GM13977 (cell line): ENCODE results near the gene MTRF1L.

ENCODE experiments used
- DNase-seq: peaks from one replicate; pipeline ENCODE4 v3.0.0; 2012; ENCODE audit warnings: low spot score
- in situ Hi-C: fragments of 300-500 bp; cut with MboI; formaldehyde crosslinking; loops from one replicate; pipeline ENCODE4 v1.12.0; 2022; ENCODE audit warnings: low sequenced_read_pairs, low pct_unique_long_range_greater_than_20kb, mixed read lengths, inconsistent platforms; ENCODE audit not compliant: unreplicated experiment
- TF ChIP-seq, protein P1 (sequence below): IDR thresholded peaks from 2 replicates; pipeline ENCODE4 v1.5.1; 2012; ENCODE audit warnings: mild to moderate bottlenecking, control low read depth; ENCODE audit not compliant: insufficient read depth; ENCODE audit errors: extremely low read depth, missing control alignments

Gene MTRF1L

DNA sequence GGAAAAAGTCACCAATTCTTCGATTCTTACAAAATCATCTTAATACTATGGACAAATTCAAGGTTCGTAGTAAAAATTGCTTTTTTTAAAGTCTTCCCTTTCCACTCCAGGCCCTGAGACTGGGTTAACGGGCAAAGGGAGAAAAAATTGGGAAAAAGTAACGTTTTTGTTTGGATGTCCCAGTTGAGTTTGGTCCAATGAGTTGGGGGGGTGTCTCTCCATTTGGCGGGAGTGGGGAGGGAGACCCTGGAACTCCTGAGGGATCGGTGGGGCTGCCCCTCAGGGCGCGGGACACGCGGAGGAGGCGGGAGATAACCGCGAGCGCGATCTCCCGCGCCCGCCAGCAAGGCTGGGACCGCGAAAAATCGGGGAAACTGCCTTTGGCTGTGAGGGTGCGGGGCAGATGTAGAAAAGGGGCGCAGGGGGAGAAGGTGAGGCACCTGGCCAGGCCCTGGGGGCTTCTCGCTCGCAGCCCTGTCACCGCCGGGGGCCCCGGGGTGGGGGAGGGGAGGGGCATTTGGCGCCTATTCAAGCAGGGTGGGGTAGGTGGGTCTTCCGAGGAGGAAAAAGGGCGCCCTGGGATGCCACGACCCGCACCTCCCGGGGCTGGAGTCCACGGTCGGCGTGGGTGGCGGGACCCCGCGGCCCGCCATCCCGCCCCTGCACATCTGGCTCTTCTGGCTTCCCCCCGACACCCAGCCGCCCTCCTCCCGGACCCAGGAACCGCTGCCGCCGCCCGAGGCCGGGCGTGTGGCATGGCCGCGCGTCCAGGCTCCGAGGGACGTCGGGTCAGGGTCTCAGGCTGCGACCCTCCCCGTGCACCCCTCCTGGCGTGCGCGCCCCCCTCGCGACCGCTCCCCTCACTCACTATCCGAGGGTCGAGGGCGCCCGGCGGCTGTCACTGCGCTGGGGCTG is 20.3 kb downstream of the MTRF1L start:
- in situ Hi-C loops: no loop called here
- no peak for DNase-seq
- TF ChIP-seq, protein P1, sequence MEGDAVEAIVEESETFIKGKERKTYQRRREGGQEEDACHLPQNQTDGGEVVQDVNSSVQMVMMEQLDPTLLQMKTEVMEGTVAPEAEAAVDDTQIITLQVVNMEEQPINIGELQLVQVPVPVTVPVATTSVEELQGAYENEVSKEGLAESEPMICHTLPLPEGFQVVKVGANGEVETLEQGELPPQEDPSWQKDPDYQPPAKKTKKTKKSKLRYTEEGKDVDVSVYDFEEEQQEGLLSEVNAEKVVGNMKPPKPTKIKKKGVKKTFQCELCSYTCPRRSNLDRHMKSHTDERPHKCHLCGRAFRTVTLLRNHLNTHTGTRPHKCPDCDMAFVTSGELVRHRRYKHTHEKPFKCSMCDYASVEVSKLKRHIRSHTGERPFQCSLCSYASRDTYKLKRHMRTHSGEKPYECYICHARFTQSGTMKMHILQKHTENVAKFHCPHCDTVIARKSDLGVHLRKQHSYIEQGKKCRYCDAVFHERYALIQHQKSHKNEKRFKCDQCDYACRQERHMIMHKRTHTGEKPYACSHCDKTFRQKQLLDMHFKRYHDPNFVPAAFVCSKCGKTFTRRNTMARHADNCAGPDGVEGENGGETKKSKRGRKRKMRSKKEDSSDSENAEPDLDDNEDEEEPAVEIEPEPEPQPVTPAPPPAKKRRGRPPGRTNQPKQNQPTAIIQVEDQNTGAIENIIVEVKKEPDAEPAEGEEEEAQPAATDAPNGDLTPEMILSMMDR: no peak

- in situ Hi-C loops: no loop called here
- TF ChIP-seq, protein P1: no peak
- no peak for DNase-seq
These were observed 21.3 kb downstream of the MTRF1L start for GRCh38 chr6:152981219-152981618.

- DNase-seq: no peak
- in situ Hi-C loops: no loop called here
- TF ChIP-seq, protein P1: no peak
These were observed 21.9 kb downstream of the MTRF1L start for GRCh38 chr6:152980656-152981055.

- no peak for DNase-seq
- TF ChIP-seq, protein P1: no peak
- in situ Hi-C loops: no loop called here
These were observed 23.4 kb downstream of the MTRF1L start for GRCh38 chr6:152979116-152979515.

DNA sequence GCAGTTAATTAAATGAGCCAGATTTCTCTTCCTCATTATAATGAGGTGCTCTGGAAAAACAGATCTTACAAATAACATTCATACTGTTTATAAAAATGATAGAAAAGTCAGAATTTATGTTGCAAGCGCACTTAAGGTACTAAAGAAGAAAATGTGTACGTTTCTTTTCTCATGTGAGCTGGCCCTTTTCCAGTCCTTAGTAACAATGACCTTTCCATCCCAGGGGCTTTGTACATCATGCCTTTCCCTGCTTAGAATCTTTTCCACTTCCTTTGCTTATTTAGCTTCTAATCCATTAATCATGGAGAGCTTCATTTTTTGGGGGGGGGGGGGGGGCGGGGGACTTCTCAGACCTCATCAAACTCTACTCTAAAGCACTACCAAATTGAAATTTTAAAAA is 24.5 kb downstream of the MTRF1L start:
- in situ Hi-C loops: no loop called here
- DNase-seq: no peak
- TF ChIP-seq, protein P1: no peak

GRCh38 chr6:152977556-152977955 is 25.0 kb downstream of the MTRF1L start:
- TF ChIP-seq, protein P1: no peak
- no peak for DNase-seq
- in situ Hi-C loops: no loop called here

DNA sequence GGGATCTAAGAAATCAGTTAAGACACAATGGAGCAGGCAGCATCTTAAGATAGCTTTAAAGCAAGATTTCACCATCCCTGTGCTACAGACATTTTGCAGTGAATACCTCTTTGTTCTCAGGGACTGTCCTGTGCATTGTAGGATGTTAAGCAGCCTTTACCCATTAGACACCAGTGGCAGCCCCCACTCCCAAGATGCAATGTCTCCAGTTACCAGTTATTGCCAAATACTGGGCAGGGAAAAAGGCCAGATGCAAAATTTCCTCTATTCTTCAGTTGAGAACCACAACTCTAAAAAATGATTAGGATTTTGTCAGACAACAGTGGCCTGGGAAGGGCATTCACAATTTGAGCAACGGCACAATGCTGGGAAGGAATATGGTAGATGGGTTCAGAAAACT is 25.8 kb downstream of the MTRF1L start:
- TF ChIP-seq, protein P1: no peak
- DNase-seq: no peak
- in situ Hi-C loops: no loop called here
